GM15510 (cell line): ENCODE results near the gene PDIA6.

Source experiments
- POLR2A ChIP-seq: IDR thresholded peaks from 3 replicates; pipeline ENCODE4 v1.6.1; 2011; ENCODE audit warnings: borderline replicate concordance; ENCODE audit not compliant: insufficient read length; ENCODE audit errors: extremely low read depth

Gene PDIA6

DNA sequence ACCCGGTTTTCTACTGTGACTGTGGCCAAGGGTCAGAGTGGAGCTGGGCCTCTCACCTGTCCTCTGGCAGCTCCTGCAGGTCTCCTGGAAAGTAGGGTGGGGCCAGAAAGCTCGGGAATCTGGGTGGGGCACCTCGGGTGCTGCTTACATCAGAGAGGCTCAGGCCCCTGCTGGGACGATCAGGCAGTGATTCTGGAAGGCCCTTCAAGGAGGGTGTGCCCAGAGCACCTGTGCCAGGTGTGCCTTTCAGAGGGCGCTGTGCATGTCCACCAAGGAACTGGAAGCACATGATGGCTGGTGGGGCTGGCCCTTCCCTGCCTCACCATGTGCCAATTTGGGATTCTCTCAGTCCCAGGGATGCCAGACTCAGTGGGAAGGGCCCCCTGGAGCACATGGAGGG is 47.1 kb downstream of the PDIA6 start:
- no peak for TF ChIP-seq POLR2A

DNA sequence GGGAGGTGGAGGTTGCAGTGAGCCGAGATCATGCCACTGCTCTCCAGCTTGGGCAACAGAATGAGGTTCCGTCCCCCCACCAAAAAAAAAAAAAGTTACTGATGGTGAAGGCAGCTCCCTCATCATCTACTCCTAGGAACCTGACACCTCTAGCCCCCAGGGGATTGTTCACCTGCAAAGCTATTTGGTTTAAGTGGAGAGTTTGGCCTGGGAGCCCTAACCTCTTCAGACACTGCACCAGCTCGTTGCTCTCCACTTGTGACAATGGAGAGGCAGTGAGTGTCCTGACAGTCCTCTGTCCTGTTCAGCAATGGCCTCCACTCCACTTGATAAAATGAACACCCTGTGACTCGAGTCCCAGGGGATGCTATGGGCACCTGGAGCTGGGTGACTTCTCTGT is 47.7 kb downstream of the PDIA6 start:
- no peak for TF ChIP-seq POLR2A

GRCh38 chr2:10764096-10764785 is 48.3 kb downstream of the PDIA6 start:
- TF ChIP-seq POLR2A = no peak

DNA sequence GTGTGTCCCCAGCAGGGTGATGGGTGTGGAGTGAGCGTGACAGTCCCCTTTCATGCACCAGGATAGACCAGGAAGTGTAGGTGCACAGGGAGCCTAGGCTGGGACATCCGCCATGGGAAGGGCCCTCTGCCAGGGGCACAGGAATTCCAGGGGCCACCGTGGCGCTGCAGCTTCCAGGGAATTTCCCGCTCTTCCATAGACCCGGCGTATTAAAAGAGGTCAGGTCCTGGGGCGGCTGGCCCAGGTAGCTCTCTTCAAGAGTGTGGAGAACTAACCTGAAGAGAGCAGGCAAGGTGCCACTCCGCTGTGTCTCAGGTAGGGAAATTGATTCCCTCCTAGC is 49.2 kb downstream of the PDIA6 start:
- no peak for TF ChIP-seq POLR2A

DNA sequence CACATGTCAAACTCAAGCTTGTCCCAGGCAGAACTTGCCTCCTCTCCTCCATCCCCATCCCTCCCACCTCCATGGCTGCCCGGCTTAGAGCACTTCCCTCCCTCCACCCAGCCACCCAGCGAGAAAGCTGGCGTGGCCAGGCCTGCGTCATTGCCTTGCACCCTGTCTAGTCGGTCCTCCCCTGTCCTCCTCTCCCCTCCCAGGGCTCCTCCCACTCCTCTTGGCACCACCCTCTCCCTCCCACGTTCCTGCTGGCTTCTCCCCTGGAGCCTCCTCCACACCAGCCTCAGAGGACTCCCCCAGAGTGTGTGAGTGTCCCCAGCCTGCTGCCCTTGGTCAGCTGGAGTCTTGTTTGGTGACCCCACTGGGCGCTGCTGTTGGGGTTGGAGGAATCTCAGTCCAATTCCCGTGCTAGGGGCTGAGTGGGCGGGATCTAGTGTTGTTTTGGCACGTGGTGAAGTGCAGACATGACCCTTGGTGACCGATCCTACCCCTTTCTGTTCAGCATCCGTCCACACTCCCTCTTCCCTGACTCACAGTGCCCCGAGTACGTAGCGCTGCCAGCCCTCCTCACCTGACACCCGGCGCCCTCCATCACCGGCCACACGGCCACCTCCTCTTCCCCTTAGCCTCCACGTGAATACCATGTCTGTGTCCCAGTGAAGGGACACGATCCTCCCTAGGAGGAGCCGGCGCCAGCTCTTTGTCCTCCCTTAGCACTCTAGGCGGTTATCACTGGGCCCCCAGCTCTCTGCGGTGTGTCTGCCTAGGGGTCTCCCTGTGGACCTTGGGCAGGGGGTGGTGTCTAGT is 49.7 kb downstream of the PDIA6 start:
- no peak for TF ChIP-seq POLR2A

DNA sequence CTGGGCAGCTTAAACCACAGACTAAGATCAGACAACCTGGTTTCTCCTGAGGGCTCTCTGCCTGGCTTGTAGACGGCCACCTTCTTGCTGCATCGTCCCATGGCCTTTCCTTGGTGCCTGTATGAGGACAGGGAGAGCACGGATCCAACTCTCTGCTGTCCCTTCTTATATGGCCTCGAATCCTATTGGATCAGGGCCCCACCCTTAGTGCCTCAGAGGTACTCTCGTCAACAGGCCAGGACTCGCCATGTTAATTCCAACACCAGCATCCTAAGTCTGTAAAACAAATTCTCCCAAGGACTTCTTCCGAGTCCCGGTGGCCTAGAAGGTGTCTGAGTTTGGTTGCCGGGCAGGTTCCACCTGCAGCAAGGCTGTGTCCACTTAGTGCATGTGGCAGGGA is 51.0 kb downstream of the PDIA6 start:
- TF ChIP-seq POLR2A = no peak

DNA sequence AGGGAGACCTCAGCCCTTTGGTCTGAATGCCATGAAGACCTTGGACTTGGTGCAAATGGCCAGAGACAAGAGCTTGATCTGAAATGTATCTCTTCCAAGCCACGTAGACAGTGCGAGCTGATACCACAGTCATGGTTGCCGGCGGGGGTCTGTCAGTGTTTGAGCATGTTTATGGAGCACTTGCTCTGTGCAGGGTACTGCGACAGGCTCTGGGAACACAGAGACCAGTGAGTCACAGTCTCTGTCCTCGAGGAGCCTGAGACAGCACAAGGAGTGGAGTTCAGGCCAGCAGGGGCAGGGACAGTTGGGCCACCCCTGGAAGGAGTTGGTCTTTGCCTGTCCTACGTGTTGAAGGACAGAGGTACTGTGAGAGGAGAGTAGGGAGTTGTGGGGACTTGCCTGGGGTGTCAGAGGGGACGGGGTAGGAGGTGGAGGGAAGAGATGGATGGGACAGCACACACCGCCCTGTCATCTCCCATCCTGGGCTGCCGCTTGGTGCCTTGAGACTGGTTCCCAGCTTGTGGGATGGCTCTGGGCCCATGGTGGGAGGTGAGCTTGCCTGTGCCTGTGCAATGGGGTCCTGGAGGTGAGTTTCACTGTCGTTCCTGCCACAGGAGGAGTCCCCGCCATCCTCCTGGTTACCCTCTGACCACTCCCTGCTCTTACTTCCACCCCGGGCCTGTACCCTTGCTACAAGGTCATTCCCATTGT is 51.6 kb downstream of the PDIA6 start:
- TF ChIP-seq POLR2A = no peak

DNA sequence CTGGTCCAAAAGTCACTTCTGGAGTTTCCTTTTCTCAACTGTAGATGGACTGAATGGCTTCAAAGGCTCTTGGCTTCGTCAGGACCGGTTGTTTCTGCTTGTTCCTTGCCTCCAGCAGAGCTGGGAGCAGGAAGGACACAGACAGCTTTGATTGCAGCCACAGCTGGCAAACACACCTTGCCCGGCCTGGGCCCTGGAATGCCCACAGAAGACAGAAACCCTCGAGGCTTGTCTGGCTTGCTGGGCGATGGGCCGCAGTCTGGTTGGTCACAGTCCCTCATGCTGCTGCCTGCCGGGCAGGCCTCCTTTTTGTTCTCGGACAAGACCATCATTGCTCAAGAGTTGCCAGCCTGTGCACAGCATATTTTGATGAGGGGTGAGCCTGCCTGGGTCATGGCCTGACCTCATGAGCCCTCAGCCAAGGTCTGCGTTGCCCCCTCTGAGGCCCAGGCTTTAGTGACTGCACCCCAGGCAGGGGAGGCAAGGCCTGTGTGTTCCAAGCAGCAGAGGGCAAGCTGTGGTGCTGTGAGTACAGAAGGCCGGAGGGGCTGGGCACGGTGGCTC is 53.4 kb downstream of the PDIA6 start:
- no peak for TF ChIP-seq POLR2A

DNA sequence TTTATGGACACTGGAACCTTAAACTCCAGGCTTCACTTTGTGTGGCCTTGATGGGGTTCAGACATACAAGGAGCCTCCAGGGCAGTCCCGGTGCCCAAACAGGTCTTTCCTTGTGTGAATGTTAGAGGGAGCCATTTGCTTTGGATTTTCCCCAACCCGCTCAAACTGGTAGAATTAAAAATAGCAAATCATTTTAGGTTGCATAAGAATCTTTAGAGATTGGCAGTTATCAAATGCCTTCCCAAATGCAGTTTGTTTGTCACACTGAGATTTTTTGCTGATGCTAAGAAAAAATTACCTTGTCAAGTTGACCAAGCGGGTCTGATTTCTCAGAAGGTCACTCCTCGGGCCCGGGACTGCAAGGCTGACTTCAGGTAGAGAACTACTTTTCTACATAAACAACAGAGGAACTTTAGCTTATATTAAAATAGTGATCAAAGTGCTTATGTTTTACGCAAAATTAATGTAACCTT is 54.7 kb downstream of the PDIA6 start:
- TF ChIP-seq POLR2A = no peak

- no peak for TF ChIP-seq POLR2A
Observed at GRCh38 chr2:10755621-10756020, 57.0 kb downstream of the PDIA6 start.

- TF ChIP-seq POLR2A = no peak
Observed at GRCh38 chr2:10753876-10754275, 58.7 kb downstream of the PDIA6 start.

GRCh38 chr2:10753156-10753555 is 59.4 kb downstream of the PDIA6 start:
- no peak for TF ChIP-seq POLR2A

DNA sequence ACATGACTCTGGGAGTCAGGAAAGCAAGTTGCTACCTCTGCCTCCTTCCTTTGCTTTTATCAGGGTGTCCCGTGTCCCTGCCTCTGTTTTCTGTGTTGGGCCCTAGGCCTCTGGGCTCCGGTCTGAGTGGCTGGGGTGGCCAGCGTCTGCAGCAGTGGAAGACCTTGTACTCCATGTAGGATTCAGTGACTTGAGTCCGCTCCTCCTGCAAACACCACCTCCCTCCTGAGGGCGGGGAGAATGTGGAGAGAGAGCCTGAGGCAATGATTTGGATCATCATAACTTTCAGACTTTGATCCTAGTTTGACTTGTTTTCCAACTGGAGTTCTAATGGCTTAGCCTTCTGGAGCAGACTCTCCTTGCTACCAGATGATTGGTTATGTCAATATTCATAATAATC is 60.3 kb downstream of the PDIA6 start:
- no peak for TF ChIP-seq POLR2A

- TF ChIP-seq POLR2A = no peak
Observed at GRCh38 chr2:10750610-10751009, 62.0 kb downstream of the PDIA6 start.

DNA sequence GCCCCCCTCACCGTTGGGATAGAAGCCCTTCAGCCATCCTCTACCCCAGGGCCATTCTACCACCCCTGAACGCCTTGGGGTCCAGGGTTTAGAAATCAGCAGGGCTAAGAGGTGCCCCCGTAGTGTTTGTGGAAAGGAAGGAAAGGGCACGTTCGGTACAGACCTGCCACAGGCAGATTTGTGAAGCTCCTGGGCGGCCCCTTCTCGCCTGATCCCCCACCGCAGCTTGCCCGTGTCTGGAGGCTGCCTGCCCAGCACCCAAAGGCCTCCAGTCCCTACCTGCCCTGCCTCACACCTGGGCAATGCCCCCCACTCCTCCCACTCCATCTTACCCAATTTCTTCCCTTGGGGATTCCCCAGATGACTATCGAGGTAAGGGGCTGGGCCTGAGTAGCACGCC is 69.9 kb downstream of the PDIA6 start:
- TF ChIP-seq POLR2A = no peak
